GM19328 (cell line): ENCODE data around the gene ART1.

Experiments used
- ATAC-seq: cut with Tn5 transposase; IDR thresholded peaks from one replicate; pipeline ENCODE4 v1.9.1; 2021; ENCODE audit warnings: mild to moderate bottlenecking, moderate library complexity; ENCODE audit not compliant: unreplicated experiment

Gene ART1

DNA sequence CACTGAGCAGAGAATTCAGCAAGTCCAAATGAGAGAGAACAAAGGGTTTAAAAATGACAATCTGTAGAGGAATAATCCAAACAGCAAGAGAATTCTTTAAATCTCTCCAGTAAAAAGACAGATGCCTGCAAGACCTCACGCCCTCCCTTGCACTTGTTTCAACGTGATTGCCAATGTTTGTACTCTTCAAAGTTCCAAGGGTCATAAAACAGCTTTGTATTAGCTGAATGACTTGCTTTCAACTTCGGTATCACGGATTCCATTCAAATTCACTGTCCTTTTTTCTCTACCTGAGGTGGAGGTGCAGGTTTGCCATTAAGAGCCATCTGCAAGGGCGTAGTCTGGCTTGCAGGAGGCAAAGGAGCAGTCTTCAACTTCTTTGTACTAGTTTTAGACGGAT, 67.3 kb downstream of the ART1 start:
- no peak for ATAC-seq
